SU-DHL-6 (cell line): Measurements from ENCODE around the gene FSCN2.

ENCODE experiments used
- H2AFZ ChIP-seq: fragments of 200-600 bp; sonication (generic); 2 replicates; pipeline ENCODE4 v1.6.1; 2014; ENCODE audit warnings: low read depth, mild to moderate bottlenecking, moderate library complexity, mixed read lengths, antibody characterized with exemption, low read length; ENCODE audit not compliant: severe bottlenecking
- H3F3A ChIP-seq: fragments of 200-600 bp; shearing (Covaris generic); 2 replicates; pipeline ENCODE4 v1.6.0; 2016; ENCODE audit warnings: antibody characterized with exemption, mild to moderate bottlenecking; ENCODE audit not compliant: insufficient read depth
- H3K27ac ChIP-seq: fragments of 200-600 bp; sonication (generic); 2 replicates; pipeline ENCODE4 v1.5.1; 2016; ENCODE audit warnings: low read depth, mild to moderate bottlenecking, low read length, moderate library complexity, mixed read lengths
- H3K27me3 ChIP-seq: fragments of 200-600 bp; sonication (generic), shearing (Covaris generic); 2 replicates; pipeline ENCODE4 v1.6.0; 2014; ENCODE audit warnings: mild to moderate bottlenecking, low read length
- H3K36me3 ChIP-seq: fragments of 200-600 bp; sonication (generic); 2 replicates; pipeline ENCODE4 v1.6.1; 2014; ENCODE audit warnings: mild to moderate bottlenecking, low read length, mixed read lengths
- H3K4me2 ChIP-seq: fragments of 300-600, 200-600 bp; shearing (Covaris generic), sonication (generic); 2 replicates; pipeline ENCODE4 v1.6.0; 2014; ENCODE audit warnings: low read length, low read depth, mild to moderate bottlenecking; ENCODE audit not compliant: poor library complexity, severe bottlenecking
- H3K4me3 ChIP-seq: fragments of 200-600 bp; sonication (generic); 2 replicates; pipeline ENCODE4 v1.5.1; 2014; ENCODE audit warnings: antibody characterized with exemption, low read length, mild to moderate bottlenecking, mixed read lengths; ENCODE audit not compliant: insufficient read depth, poor library complexity, severe bottlenecking
- H3K79me2 ChIP-seq: fragments of 200-600 bp; sonication (generic); 2 replicates; pipeline ENCODE4 v1.6.1; 2014; ENCODE audit warnings: mild to moderate bottlenecking, low read length, moderate library complexity; ENCODE audit not compliant: insufficient read depth
- H3K9ac ChIP-seq: fragments of 200-600 bp; sonication (generic); 2 replicates; pipeline ENCODE4 v1.7.0; 2014; ENCODE audit warnings: mild to moderate bottlenecking, low read length
- H3K9me2 ChIP-seq: fragments of 200-600 bp; sonication (generic); replicated peaks from 2 replicates; pipeline ENCODE4 v1.6.1; 2014; ENCODE audit warnings: low read length; ENCODE audit not compliant: insufficient read depth
- H3K9me3 ChIP-seq: fragments of 200-600 bp; sonication (generic); 2 replicates; pipeline ENCODE4 v1.6.1; 2014; ENCODE audit warnings: low read length, mixed read lengths; ENCODE audit not compliant: insufficient read depth
- H4K20me1 ChIP-seq: fragments of 200-600 bp; sonication (generic); 2 replicates; pipeline ENCODE4 v1.6.1; 2014; ENCODE audit warnings: low read depth, mild to moderate bottlenecking, antibody characterized with exemption, low read length, moderate library complexity, mixed read lengths
- EZH2phosphoT487 ChIP-seq: fragments of 200-600 bp; sonication (generic), shearing (Covaris generic); conservative IDR thresholded peaks from 2 replicates; pipeline ENCODE4 v1.6.1; 2018; ENCODE audit warnings: mild to moderate bottlenecking, antibody characterized with exemption, low read length, moderate library complexity, mixed read lengths
- TF ChIP-seq, protein P1 (sequence below): fragments of 200-600 bp; sonication (generic); IDR thresholded peaks from one replicate; pipeline ENCODE4 v1.5.1; 2017; ENCODE audit warnings: antibody characterized with exemption, mild to moderate bottlenecking, low read length, moderate library complexity; ENCODE audit not compliant: insufficient read depth, poor library complexity, severe bottlenecking

Gene FSCN2

DNA sequence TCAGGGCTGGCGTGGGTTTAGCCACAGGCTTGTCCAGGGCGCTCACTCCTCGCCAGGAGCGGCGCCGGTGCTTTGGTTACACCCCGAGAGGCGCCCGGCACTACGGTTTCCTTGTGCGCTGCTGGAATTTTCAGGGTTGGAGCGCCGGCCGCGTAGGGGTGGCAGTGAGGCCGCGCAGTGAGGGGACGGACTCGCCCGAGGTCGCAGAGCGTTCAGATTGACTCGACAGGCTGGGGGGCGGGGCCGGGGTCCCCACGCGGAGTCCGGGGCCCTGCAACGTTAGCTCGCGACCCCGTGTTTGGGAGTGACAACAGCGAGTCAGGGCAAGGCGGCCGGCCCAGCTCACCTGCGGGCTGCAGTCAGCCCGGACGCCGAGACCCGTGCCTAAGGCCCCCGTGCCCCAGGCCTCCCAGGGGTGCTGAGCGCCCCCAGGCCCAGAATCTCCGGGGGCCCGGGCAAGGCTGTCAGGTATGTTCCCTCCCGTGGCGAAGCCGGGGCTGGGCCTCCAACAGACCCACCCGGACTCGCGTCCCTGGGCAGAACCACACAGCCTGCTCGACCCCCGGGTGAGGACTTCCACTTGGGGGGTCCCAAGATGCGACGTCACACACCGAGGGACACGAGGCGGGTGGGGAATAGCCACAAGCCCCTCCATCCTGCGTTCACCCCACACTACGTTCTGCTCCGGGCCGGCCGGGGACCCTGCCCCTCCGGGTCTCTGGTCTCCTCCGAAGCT lies 14.3 kb upstream of the FSCN2 start:
- Histone ChIP-seq H3K27ac (peak overlapping the region; percentile 95), H4K20me1 (peaks cover 26% of the 10 kb centered on the region), H3K4me2 (peak overlapping the region; percentile 71), H3K4me3 (peak overlapping the region; percentile 65), H2AFZ (peak overlapping the region; percentile 13), H3K9ac (peak overlapping the region; percentile 89), H3F3A (peaks cover 78% of the 10 kb centered on the region), H3K9me2 (no peaks in the 10 kb centered on the region), H3K79me2 (peaks cover 24% of the 10 kb centered on the region), H3K9me3 (no peaks in the 10 kb centered on the region), H3K27me3 (no peaks in the 10 kb centered on the region), H3K36me3 (peaks cover 31% of the 10 kb centered on the region)
- TF ChIP-seq EZH2phosphoT487, result no peak
- TF ChIP-seq, protein P1, sequence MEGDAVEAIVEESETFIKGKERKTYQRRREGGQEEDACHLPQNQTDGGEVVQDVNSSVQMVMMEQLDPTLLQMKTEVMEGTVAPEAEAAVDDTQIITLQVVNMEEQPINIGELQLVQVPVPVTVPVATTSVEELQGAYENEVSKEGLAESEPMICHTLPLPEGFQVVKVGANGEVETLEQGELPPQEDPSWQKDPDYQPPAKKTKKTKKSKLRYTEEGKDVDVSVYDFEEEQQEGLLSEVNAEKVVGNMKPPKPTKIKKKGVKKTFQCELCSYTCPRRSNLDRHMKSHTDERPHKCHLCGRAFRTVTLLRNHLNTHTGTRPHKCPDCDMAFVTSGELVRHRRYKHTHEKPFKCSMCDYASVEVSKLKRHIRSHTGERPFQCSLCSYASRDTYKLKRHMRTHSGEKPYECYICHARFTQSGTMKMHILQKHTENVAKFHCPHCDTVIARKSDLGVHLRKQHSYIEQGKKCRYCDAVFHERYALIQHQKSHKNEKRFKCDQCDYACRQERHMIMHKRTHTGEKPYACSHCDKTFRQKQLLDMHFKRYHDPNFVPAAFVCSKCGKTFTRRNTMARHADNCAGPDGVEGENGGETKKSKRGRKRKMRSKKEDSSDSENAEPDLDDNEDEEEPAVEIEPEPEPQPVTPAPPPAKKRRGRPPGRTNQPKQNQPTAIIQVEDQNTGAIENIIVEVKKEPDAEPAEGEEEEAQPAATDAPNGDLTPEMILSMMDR, result no peak

DNA sequence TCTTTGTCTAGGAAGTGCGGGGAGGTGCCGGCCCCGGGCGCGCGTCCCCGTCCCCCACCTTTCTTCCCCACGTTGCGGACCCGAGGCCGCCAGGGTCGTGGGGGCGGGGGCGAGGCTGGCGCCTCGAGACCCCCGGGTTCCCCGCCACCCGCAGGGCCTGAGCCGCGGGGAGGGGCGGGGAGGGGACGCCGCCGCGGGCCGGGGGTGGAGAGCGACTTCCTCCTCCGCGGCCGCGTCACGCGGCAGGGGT lies 13.8 kb upstream of the FSCN2 start:
- TF ChIP-seq, protein P1, result no peak
- TF ChIP-seq EZH2phosphoT487, result no peak
- H2AFZ ChIP-seq, result peak overlapping the region; percentile 13
- peak overlapping the region; percentile 65 for H3K4me3 ChIP-seq

DNA sequence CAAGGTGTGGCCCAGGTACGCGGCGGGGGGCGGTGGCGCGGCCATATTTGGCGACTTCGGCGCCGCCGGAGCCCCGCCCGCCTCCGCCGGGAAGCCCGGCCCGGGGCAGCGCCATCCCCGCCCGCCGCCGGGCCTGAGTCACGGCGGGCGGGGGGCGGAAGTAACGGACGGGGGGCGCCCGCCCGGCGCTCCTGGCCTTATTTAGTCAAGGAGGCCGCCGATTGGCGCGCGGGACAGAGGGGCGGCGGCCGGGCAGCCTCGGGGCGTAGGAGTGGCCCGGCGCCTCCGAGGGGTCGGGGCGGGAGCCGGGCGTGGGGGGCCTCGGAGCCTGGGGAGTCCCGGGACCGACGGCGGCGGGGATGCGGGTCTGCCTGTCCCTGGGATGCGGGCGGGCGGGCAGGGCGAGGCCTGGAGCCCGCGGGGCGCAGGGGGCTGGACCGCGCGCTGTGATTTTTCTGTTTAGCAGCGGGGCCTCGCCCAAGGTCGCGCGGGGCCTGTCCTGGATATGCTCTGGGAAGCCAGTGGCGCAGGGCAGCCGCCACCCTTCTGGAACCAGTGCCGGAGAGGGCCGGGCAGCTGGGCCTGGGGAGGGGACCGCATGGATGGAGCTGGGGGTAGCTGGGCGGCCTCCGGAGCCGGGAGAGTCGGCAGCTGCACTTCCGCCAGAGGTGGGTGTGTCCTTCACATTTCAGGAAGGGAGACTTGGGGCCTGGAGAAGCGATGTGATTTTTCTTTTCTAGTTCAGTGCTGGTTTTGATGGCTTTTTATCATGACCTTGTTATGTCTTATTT lies 13.2 kb upstream of the FSCN2 start:
- Histone ChIP-seq H3K9me2 (no peaks in the 10 kb centered on the region), H3F3A (peaks cover 68% of the 10 kb centered on the region), H4K20me1 (peaks cover 21% of the 10 kb centered on the region), H3K27me3 (no peaks in the 10 kb centered on the region), H3K36me3 (peaks cover 24% of the 10 kb centered on the region), H3K4me2 (peak overlapping the region; percentile 71), H3K9me3 (no peaks in the 10 kb centered on the region), H3K27ac (peak overlapping the region; percentile 95), H3K9ac (peak overlapping the region; percentile 89), H2AFZ (peak overlapping the region; percentile 68), H3K79me2 (peaks cover 24% of the 10 kb centered on the region), H3K4me3 (peak overlapping the region; percentile 65)
- no peak for TF ChIP-seq EZH2phosphoT487
- TF ChIP-seq, protein P1, result no peak

More for the DNA sequence above, 13.8 kb upstream of the FSCN2 start:
- Histone ChIP-seq H3K36me3 (peaks cover 29% of the 10 kb centered on the region), H3K27me3 (no peaks in the 10 kb centered on the region), H4K20me1 (peaks cover 26% of the 10 kb centered on the region), H3K9ac (peak overlapping the region; percentile 89), H3K79me2 (peaks cover 24% of the 10 kb centered on the region), H3K9me3 (no peaks in the 10 kb centered on the region), H3K9me2 (no peaks in the 10 kb centered on the region), H3F3A (peaks cover 73% of the 10 kb centered on the region), H3K27ac (peak overlapping the region; percentile 95), H3K4me2 (peak overlapping the region; percentile 71)
